Measurements from ENCODE around the gene NOSIP.
A peak's percentile ranks its signal among the peaks of the same experiment; 100 is the strongest.

The NOSIP gene

GRCh38 chr19:49570997-49571676 lies 9.2 kb downstream of the NOSIP start:
- no peak for DNase-seq

GRCh38 chr19:49570138-49570856 lies 10.1 kb downstream of the NOSIP start:
- peak; percentile 78 for DNase-seq

GRCh38 chr19:49567861-49568441 lies 12.4 kb downstream of the NOSIP start:
- no peak for DNase-seq

GRCh38 chr19:49566302-49566701 lies 14.1 kb downstream of the NOSIP start:
- no peak for DNase-seq

GRCh38 chr19:49565261-49565660 lies 15.1 kb downstream of the NOSIP start:
- no peak for DNase-seq

- no peak for DNase-seq
These were observed 15.7 kb downstream of the NOSIP start for GRCh38 chr19:49564616-49565045.

GRCh38 chr19:49560358-49560900 lies 19.9 kb downstream of the NOSIP start:
- DNase-seq: no peak

GRCh38 chr19:49559928-49560327 lies 20.4 kb downstream of the NOSIP start:
- DNase-seq: no peak

GRCh38 chr19:49559443-49559842 lies 20.9 kb downstream of the NOSIP start:
- no peak for DNase-seq

- no peak for DNase-seq
These were observed 21.8 kb downstream of the NOSIP start for GRCh38 chr19:49558591-49558990.

- no peak for DNase-seq
These were observed 22.6 kb downstream of the NOSIP start for GRCh38 chr19:49557641-49558325.

- no peak for DNase-seq
These were observed 23.7 kb downstream of the NOSIP start for GRCh38 chr19:49556412-49557398.

GRCh38 chr19:49555600-49556411 lies 24.6 kb downstream of the NOSIP start:
- DNase-seq: peak; percentile 43

GRCh38 chr19:49554701-49555181 lies 25.6 kb downstream of the NOSIP start:
- DNase-seq: no peak

- DNase-seq: peak; percentile 41
These were observed 26.7 kb downstream of the NOSIP start for GRCh38 chr19:49553451-49554271.

GRCh38 chr19:49552749-49553148 lies 27.6 kb downstream of the NOSIP start:
- no peak for DNase-seq

GRCh38 chr19:49551531-49551930 lies 28.8 kb downstream of the NOSIP start:
- no peak for DNase-seq

GRCh38 chr19:49549045-49549444 lies 31.3 kb downstream of the NOSIP start:
- DNase-seq: no peak

GRCh38 chr19:49546825-49547565 lies 33.4 kb downstream of the NOSIP start:
- peak; percentile 83 for DNase-seq
